Measurements from ENCODE around the gene FER1L5. TPM values are rescaled to one million over a fixed set of nuclear protein-coding genes. Genes with fewer than 3 reads are reported as not detected.

The FER1L5 gene
- total and polyA plus RNA-seq, 2 of the 8 experiments (the other 6 are each of a cell fraction or from before 2014, with no cell fraction given): 0.23 to 0.88 TPM

DNA sequence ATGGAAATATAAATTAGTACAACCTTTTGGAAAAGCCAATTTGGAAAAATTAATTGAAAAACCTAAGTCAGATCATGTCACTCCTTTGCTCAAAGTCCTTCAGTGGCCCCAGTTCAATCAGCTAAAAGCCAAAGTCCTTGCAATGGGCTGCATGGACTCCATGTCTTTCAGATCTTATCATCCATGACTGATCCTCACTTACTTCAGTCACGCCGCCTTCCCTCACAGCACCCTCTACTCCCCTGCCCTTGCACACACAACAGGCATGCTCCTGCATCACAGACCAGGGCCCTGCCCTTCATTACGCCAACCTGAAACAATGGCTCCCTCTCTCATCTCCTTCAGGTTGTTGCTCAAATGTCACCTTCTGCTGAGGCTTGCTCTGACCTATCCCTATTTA lies 20.0 kb upstream of the FER1L5 start (continued):
- TF ChIP-seq RFX5 (IDR thresholded peaks at IDR 0.05; ENCODE audit: borderline replicate concordance, low read depth, low read length) (no peak), CTBP2 (IDR thresholded peaks at IDR 0.05; ENCODE audit: borderline replicate concordance, insufficient read depth, insufficient read length, low read length) (no peak), RAD21 (IDR thresholded peaks at IDR 0.05 in 1 of 2, conservative IDR thresholded peaks at IDR 0.05 in 1 of 2; ENCODE audit: low read depth in 2 of 2, low read length in 2 of 2) (no peak), JUND (IDR thresholded peaks at IDR 0.05; ENCODE audit: low read length) (no peak), EGR1 (IDR thresholded peaks at IDR 0.05; ENCODE audit: borderline replicate concordance, low read depth, low read length) (no peak), EP300 (IDR thresholded peaks at IDR 0.05; ENCODE audit: borderline replicate concordance in 1 of 2, low read depth in 2 of 2, low read length in 2 of 2) (no peak), SRF (IDR thresholded peaks at IDR 0.05; ENCODE audit: low read depth, low read length) (no peak), YY1 (IDR thresholded peaks at IDR 0.05; ENCODE audit: low read depth, low read length) (no peak)
- TF ChIP-seq, protein P1, sequence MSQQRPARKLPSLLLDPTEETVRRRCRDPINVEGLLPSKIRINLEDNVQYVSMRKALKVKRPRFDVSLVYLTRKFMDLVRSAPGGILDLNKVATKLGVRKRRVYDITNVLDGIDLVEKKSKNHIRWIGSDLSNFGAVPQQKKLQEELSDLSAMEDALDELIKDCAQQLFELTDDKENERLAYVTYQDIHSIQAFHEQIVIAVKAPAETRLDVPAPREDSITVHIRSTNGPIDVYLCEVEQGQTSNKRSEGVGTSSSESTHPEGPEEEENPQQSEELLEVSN (IDR thresholded peaks at IDR 0.05): no peak
